ENCODE results near the gene TIPRL. TPM values are rescaled to one million over a fixed set of nuclear protein-coding genes. Genes with fewer than 3 reads are reported as not detected.

TIPRL gene
- total and polyA plus RNA-seq, 12 donors, result 9.3 to 59.3 (median 28.3) TPM

DNA sequence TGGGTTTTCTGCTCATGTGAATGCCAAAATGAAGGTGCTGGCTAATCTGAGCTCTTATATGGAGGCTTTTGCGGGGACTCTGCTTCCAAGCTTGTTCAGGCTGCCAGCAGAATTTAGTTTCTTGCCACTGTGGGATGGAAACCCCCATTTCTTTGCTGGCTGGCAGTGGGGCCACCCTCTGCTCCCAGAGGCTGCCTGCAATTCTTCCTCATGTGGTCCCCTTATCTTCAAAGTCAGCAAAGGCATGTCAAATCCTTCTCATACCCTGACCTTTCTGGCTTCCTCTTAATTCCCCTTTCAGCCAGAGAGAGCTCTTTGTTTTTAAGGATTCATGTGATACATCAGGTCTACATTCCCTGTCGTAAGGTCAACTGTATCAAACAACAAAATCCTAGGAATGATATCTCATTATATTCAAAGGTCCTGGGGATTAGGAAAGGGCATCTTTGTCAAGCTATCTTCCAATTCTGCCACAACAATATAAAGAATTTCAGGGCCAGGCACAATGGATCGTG is 36.8 kb upstream of the TIPRL start:
- intact Hi-C loops (cut with DNase I), result loop anchor here in 1 of 2 donors (10.0 kb wide), 1 partner anchor 57 kb away; no protein-coding TSS in a partner anchor

DNA sequence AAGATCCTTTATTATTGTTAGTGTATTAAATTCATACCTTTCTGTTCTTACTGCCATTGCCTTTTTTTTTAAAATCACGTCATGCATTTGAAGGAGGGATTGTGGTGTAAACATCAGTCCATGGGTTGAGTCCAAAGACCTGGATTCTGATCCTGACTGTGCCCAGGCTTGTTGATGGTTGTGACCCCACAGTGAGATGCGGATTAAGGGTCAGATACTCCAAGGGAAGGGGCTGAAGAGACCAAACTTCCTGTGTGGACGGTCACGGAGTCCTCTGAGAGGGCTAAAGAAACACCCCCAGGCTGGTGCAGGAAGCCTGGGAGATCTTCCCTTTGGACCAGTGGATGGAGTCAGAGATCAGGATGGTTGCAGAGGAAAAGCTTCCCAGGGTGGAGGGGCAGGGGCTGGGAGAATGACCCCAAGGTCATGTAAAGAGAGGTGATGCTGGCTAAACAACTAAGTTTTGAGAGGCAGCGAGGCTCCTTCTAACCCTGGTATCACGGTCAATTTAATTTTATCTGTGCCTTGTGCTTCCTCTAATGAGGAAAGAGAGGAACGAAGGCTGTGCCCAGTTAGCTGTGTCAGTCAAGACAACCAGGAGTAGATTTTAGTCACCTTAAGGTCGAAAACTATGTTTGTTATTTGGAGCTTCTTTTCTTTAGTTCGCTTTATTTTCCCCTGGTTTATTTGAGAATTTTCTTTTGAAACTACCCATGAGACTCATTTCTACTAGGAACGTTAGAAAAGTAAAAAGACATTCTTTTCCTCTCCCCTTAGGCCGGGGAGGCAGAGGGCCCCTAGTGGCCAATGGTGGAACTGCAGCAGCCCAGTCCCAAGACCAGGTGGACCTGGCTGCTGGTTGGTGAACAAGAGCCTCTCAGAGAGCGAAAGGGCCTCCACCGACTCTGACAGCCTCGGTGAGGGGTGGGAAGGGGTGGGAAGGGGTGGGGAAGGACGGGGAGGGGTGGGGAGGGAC is 33.3 kb upstream of the TIPRL start:
- WGBS, 4 donors, result 20 to 28% (median 25%) methylated on average over 14 to 15 of the region's 15 CpGs
- Histone ChIP-seq H3K27me3 (no peaks in the 10 kb centered on the region), H3K4me3 (no peak overlapping the region), H3K9me3 (replicated peaks in 1 of 3) (no peaks in the 10 kb centered on the region), H3K27ac (no peak overlapping the region), H3K36me3 (replicated peaks in 1 of 2) (no peaks in the 10 kb centered on the region), H3K4me1 (replicated peaks in 1 of 2) (no peaks in the 10 kb centered on the region)
- DNase-seq, result peak; percentile 84 to 92 (median 86)
- no peak for TF ChIP-seq POLR2A (IDR thresholded peaks at IDR 0.05)
- TF ChIP-seq, protein P1, sequence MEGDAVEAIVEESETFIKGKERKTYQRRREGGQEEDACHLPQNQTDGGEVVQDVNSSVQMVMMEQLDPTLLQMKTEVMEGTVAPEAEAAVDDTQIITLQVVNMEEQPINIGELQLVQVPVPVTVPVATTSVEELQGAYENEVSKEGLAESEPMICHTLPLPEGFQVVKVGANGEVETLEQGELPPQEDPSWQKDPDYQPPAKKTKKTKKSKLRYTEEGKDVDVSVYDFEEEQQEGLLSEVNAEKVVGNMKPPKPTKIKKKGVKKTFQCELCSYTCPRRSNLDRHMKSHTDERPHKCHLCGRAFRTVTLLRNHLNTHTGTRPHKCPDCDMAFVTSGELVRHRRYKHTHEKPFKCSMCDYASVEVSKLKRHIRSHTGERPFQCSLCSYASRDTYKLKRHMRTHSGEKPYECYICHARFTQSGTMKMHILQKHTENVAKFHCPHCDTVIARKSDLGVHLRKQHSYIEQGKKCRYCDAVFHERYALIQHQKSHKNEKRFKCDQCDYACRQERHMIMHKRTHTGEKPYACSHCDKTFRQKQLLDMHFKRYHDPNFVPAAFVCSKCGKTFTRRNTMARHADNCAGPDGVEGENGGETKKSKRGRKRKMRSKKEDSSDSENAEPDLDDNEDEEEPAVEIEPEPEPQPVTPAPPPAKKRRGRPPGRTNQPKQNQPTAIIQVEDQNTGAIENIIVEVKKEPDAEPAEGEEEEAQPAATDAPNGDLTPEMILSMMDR (IDR thresholded peaks at IDR 0.05), result peak; percentile 83 to 100 (median 91)
- intact Hi-C loops (cut with DNase I), result loop anchor here in 1 of 2 donors (10.0 kb wide), 1 partner anchor 61 kb away; no protein-coding TSS in a partner anchor

More for the DNA sequence above, 36.8 kb upstream of the TIPRL start:
- no peaks in the 10 kb centered on the region for H3K4me1 ChIP-seq (replicated peaks in 1 of 2)
- TF ChIP-seq POLR2A (IDR thresholded peaks at IDR 0.05), result no peak
- TF ChIP-seq, protein P1 (IDR thresholded peaks at IDR 0.05), result no peak
- WGBS, 4 donors, result 81 to 93% (median 88%) methylated on average over 3 of the region's 3 CpGs
- H3K27ac ChIP-seq, result no peak overlapping the region
- H3K36me3 ChIP-seq (replicated peaks in 1 of 2), result no peaks in the 10 kb centered on the region
- H3K27me3 ChIP-seq, result no peaks in the 10 kb centered on the region
- DNase-seq, result no peak
- no peaks in the 10 kb centered on the region for H3K9me3 ChIP-seq (replicated peaks in 1 of 3)
- no peak overlapping the region for H3K4me3 ChIP-seq

DNA sequence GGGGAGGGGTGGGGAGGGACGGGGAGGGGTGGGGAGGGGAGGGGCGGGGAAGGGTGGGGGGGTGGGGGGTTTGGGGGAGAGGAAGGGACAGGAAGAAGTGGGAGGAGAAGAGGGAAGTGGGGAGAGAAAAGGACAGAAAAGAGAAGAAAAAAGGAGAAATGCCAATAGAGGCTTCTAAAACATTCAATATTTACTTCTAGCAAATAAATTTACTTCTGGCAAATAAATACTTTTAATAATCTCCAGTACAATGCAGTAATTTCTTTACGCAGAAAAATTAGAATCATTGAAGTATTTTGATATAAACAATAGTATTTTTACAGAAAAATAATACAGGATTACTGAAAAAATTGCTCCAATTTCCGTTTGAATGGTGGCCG is 32.6 kb upstream of the TIPRL start:
- TF ChIP-seq POLR2A (IDR thresholded peaks at IDR 0.05), result no peak
- TF ChIP-seq, protein P1 (IDR thresholded peaks at IDR 0.05), result no peak
- Histone ChIP-seq H3K27ac (no peak overlapping the region), H3K4me1 (replicated peaks in 1 of 2) (no peaks in the 10 kb centered on the region), H3K4me3 (no peak overlapping the region), H3K36me3 (replicated peaks in 1 of 2) (no peaks in the 10 kb centered on the region), H3K27me3 (no peaks in the 10 kb centered on the region), H3K9me3 (replicated peaks in 1 of 3) (no peaks in the 10 kb centered on the region)
- DNase-seq, result no peak
- intact Hi-C loops (cut with DNase I), result loop anchor here in 1 of 2 donors (10.0 kb wide), 1 partner anchor 61 kb away; no protein-coding TSS in a partner anchor
- 45 to 76% (median 59%) methylated on average over 3 to 5 of the region's 5 CpGs for WGBS, 4 donors

GRCh38 chr1:168146626-168147025 is 32.1 kb upstream of the TIPRL start:
- Histone ChIP-seq H3K9me3 (replicated peaks in 1 of 3) (no peaks in the 10 kb centered on the region), H3K27ac (no peak overlapping the region), H3K4me1 (replicated peaks in 1 of 2) (no peaks in the 10 kb centered on the region), H3K36me3 (replicated peaks in 1 of 2) (no peaks in the 10 kb centered on the region), H3K27me3 (no peaks in the 10 kb centered on the region), H3K4me3 (no peak overlapping the region)
- intact Hi-C loops (cut with DNase I), result loop anchor here in 1 of 2 donors (10.0 kb wide), 1 partner anchor 62 kb away; no protein-coding TSS in a partner anchor
- WGBS, 4 donors, result 82 to 85% (median 83%) methylated on average over 11 of the region's 11 CpGs
- DNase-seq, result no peak
- TF ChIP-seq, protein P1 (IDR thresholded peaks at IDR 0.05), result no peak
- TF ChIP-seq POLR2A (IDR thresholded peaks at IDR 0.05), result no peak
